Measurements from ENCODE around the gene PCNX2. TPM values are rescaled to one million over a fixed set of nuclear protein-coding genes. Genes with fewer than 3 reads are reported as not detected.
"Not testable (repeated sequence)": the region's sequence is repeated elsewhere in the genome, so short reads cannot be mapped to it uniquely, and the experiment has no call there.

Gene PCNX2
- total RNA-seq, 1 donor from 2014 or later: 1.3 TPM

DNA sequence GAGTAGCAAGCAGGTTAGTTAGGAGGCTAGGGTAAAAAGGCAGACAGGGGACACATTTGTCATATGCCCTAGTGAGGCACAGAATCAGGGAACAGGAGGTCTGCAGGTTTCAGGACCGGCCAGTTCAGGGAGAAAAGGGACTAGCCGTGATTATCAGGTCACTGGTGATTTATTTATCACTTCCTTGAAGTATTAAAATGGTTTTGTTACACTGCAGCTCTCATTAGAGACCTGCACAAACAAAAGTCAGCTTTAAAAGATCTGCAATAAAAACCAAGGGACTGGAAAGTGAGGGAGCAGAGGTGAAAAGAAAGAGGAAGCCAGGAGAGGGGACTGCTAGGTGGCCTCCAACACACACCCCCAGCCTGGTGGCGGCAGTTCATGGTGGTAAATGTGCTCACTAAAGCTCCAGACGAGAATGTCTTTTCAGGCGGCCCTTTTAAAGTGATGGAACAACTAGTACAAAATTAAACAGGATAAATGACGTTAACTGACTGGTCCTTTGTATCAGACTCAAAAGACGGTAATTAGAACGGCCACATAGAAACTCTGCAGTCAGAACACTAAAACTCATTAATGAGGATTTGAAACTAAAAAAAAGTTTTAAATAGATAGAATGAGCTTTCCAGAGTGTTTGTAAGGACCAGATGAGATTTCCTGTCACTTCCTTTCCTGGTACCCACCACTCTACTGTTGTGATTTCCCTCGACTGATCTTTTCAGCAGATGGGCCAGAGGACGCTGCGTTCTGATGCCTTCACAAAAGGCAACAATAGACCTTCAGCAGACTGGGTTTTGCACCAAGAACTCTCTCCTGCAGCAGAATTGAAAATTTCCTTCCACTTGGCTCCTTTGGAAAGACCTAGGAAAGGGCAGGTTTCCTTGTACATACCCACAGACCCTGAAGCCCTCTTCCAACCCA lies 208.3 kb downstream of the PCNX2 start:
- intact Hi-C loops (cut with micrococcal nuclease): no loop called here
- ATAC-seq (peak; percentile 36), DNase-seq (no peak)

DNA sequence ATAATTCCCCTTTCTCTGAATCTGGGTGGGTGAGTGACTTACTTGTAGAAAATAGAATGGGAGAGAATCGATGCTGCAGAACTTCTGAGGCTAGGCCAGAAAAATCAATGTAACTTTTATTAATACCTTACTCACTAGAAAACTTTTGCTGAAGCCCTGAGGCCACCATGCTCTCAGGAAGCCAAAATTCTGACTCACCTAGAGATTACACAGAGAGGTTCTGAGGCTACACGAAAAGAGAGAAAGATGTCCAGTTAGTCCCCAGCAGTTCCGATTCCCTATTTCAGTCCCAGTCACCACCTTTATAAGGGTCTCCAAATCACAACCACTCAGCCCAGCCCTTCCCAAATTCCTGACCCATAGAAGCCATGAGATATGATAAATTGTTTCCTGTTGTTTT lies 210.0 kb downstream of the PCNX2 start:
- ATAC-seq (no peak), DNase-seq (no peak)
- intact Hi-C loops (cut with micrococcal nuclease): no loop called here

DNA sequence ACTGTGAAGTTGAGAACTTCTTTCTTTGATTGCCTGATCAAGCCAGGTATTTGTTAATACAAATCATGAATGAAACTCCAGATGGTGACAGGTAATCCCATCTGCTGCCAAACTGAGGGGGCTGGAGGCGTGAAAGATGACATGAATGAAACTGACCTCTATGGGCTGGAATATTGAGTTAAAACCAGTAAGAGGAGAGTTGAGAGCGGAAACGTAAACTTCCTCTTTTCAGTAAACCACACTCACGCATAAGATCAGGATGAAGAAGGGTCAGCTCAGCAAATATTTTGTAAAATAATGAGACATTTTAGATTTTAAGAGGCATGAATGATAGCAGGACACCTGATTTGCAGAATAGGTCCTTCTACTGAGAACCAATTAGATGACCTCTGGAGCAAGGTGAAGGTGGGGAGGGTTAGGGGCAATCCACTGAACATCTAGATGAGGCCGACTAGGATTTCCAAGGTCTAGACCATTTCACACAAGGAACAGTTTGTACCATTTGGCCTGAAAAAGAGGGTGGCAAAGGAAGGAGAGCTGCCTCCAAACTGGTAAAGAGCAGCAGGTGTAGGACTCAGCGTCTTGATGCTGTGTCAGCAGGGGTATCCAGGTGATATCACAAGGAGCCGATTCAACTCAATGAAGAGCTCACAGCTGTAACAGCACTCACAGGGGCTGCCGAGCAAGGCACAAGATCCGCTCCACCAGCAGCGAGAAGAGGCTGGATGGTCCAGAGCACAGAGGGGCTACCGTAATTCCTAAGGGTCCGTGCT lies 212.6 kb downstream of the PCNX2 start:
- DNase-seq (no peak), ATAC-seq (no peak)
- intact Hi-C loops (cut with micrococcal nuclease): no loop called here

DNA sequence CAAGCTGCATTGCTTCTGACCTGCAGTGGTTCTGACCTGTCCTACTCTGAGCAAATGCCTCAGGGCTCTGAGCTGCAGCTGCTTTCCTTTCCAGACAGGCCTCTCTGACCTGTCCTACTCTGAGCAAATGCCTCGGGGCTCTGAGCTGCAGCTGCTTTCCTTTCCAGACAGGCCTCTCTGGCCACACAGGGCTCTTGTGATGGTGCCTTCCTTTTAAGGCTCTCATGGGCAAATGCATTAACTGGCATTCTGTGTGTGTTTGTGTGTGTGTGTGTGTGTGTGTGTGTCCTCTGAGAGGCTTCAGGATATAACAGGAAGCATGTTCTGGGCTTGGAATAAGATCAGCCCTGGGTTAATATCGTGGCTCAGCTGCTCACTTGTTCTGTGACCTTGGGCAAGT lies 213.8 kb downstream of the PCNX2 start:
- DNase-seq (no peak), ATAC-seq (no peak)
- intact Hi-C loops (cut with micrococcal nuclease): no loop called here

DNA sequence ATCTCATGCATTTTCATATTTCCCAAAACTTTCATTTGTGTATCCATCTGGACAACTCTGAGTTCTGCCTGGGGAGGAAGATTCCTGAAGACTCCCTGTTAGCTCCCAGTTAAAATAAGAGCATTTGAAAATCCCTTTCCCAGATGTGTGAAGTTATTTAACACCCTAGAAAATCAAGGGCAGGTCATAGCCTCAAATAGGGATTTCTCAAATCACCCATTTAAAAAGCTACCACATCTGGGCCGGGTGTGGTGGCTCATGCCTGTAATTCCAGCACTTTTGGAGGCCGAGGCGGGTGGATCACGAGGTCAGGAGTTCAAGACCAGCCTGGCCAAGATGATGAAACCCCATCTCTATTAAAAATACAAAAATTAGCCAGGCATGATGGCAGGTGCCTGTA lies 214.7 kb downstream of the PCNX2 start:
- DNase-seq; intact Hi-C loops (cut with micrococcal nuclease); ATAC-seq: not testable (repeated sequence)

DNA sequence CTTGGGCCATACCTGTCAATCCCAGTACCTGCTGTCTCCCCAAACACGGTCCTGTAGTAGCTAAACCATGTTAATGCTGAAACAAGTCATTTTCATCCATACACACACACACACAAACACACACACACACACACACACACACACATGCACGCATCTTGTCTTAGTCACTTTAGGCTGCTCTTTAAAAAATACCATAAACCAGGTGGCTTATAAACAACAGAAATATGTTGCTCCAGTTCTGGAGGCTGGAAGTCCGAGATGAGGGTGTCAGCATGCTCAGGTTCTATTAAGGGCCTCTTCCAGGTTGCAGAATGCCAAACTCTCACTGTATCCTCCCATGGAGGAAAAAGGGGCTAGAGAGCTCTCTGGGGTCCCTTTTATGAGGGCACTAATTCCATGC lies 215.2 kb downstream of the PCNX2 start:
- intact Hi-C loops (cut with micrococcal nuclease): no loop called here
- DNase-seq (no peak), ATAC-seq (no peak)

DNA sequence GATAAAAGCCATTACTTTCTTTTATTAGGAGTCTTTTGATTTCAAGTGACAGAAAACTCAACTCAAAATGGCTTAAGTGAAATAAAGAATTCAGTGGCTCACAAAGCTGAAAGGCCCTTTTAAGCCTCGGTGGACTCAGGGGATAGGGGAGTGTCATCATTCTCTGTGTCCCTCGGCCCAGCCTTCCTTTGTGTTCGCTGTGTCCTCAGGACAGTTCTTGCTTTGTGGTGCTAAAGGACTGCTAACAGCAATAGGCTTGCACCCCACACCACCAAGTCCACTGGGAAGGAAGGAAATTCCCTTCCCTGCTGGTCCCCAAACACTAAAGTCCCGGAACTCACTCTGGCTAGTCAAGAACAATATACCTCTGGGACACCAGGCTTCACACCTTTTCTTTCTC lies 216.0 kb downstream of the PCNX2 start:
- ATAC-seq (no peak), DNase-seq (no peak)
- intact Hi-C loops (cut with micrococcal nuclease): no loop called here

DNA sequence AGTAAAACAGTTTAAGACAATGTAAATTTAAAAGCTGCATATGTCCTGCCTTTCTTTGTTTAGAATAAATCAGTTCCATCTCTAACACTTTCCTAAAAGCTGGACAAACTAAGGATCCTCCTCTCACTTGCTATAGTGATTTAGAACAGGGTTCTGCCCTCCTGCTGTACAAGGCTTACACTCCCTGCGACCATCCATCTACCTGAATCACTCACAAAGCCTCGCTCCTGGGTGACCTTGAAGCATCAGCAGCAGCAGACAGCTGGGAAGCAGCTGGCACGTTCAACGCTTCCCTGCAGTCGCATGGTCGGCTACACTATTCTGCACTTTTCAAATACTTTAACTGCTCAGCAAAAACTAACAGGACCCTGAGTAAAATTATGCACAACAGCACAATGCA lies 217.1 kb downstream of the PCNX2 start:
- intact Hi-C loops (cut with micrococcal nuclease): no loop called here
- ATAC-seq (no peak), DNase-seq (no peak)

DNA sequence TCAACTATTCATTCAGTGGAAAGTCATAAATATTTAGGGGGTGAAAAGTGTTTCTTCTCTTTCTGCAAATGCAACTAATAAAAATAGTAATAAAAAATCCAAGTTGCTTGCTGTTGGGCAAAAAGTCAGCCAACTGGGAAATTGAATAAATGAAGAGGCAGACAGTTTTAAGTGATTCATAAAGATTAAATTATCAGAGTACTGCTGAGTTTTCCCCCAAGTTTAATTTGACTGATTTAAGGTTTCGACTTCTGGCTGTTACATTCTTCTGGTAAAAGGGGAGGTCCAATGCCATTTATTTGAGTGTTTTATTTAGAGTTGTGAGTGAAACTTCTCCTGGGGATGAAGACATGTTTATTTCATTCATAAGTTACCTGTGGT lies 219.6 kb downstream of the PCNX2 start:
- ATAC-seq: no peak
- DNase-seq: no peak
- intact Hi-C loops (cut with micrococcal nuclease): no loop called here

DNA sequence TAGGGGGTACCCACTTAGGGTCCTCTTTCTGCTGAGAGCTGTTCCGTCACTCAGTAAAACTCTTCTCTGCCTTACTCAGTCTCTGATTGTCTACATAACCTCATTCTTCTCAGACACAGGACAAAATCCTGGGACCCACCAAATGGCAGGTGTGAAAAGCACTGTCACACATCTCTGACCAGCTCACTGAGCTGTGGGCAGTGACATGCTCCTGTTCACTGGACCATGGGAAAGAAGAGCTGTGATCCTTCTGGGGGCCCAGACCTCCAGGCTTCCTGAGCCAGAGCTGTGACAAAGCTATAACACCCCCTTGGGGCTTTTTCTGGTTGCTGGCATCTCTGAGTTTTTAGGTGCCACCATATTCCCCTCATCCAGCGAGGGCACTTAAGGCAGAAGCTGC lies 229.4 kb downstream of the PCNX2 start:
- ATAC-seq: no peak
- intact Hi-C loops (cut with micrococcal nuclease): no loop called here
- no peak for DNase-seq

DNA sequence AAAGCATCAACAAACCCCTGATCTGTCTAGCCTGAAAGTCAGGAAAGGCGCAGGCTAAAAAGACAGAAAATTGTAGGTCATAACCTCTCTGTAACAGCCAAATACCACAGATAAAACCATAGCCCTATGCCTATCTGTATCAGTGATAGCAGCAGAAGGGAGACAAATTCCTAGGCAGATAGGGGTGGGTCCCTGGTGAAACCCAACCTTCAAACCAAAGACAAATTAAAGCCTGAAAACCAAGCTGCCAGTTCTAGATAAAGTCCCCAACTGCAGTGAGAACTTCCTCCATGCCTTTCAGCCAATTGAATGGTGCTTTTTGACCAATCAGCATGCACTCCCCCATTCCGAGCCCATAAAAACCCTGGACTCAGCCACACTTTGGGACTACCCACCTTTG lies 229.8 kb downstream of the PCNX2 start:
- no peak for ATAC-seq
- no peak for DNase-seq
- intact Hi-C loops (cut with micrococcal nuclease): no loop called here

DNA sequence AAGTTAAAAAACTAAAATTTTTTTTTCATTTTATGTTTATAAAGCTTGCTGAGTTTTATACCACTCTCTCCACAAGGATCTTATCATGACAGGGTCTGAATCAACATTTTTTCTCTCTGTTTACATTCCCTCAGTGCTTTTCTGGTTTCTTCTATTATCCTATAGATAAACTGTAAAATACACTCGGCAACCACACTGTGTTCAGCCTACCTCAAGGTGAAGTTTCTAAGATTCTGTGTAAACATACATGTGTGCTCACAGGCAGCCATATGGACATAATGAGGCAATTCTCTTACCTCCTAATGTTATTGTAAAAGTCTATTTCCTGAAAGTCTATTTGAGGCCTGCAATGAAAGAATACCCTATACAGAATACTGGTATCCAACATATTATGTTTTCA lies 230.5 kb downstream of the PCNX2 start:
- no peak for ATAC-seq

DNA sequence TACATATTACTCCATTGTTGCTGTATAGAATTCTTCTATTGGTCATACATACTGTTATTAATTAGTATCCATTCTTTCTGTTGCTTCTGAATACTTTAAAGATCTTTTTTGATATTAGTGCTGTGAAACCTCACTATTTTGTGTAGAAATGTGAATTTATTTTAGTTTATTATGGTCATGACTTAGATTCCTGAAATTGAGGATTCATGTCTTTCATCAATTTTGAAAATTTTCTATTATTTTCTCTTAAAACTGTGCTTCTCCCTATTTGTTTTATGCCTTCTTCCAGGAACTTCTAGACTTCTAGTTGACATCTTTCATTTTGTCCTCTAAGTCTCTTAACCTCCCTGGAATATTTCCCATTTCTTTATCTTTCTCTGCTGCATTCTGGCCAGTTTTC lies 232.1 kb downstream of the PCNX2 start:
- ATAC-seq: no peak
- intact Hi-C loops (cut with micrococcal nuclease): no loop called here
- no peak for DNase-seq

More for the DNA sequence above, 230.5 kb downstream of the PCNX2 start:
- intact Hi-C loops (cut with micrococcal nuclease): no loop called here
- DNase-seq: no peak

DNA sequence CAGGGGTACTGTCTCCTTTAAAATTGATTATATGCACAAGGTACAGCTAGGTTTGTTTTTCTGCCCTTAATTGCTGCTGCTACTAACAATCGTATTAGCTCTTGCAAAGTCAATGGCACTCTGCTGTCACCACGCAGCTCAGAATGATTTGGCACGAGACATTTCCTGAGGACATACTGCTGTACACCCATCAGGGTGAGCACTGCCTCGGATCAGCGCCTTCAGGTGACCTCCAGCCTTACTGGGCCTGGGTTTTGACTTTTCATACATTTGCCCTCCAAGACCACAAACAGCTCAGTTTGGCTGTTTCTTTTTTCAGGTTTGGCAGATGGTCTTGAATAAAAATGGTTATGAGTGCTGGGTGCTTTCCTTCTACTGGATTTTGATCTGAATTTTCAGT lies 234.3 kb downstream of the PCNX2 start:
- peak; percentile 36 for ATAC-seq
- no peak for DNase-seq
- intact Hi-C loops (cut with micrococcal nuclease): no loop called here

DNA sequence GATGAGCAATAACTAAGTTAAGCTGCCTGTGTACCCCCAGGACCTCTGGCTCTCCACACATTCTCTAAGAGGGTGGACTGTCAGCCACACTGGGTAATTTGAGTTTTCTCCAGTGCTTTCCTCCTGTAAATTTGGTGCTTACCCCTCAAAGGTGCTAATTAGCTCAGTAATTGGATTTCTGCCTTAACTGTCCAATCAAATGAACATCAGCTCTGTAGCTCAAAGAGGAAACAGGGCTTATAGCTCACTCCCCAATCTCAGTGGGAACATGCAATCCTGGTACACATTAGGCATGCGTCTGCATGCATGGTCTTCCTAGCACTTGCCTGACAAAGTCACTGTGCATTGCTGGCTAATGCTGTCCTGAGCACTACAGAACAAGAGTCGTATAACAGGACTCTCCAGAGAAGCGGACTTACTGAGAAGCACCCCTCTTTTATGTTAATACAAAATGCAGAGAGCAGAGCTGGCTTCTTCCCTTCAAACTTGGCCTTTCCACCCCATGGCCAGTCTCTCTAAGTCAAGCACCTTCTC lies 235.0 kb downstream of the PCNX2 start:
- no peak for ATAC-seq
- intact Hi-C loops (cut with micrococcal nuclease): no loop called here
- no peak for DNase-seq

DNA sequence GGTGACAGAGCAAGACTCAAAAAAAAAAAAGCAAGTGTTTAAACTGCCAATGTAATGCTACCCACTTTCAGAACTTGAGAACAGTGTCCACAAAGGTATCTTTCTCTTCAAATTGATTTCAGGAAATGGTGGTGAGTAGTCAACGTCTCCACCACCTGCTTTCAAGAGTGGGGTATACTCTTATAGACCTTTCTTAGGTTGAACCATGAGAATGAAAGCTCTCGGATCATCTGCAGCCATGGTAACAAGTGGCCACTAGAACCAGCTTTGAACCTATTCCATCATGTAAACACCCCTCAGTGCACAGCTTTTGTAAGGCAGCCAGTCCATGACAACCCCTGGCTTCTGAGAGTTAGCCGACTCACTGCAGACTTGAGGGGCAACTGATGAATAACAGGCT lies 237.7 kb downstream of the PCNX2 start:
- DNase-seq (no peak), ATAC-seq (no peak)
- intact Hi-C loops (cut with micrococcal nuclease): no loop called here

DNA sequence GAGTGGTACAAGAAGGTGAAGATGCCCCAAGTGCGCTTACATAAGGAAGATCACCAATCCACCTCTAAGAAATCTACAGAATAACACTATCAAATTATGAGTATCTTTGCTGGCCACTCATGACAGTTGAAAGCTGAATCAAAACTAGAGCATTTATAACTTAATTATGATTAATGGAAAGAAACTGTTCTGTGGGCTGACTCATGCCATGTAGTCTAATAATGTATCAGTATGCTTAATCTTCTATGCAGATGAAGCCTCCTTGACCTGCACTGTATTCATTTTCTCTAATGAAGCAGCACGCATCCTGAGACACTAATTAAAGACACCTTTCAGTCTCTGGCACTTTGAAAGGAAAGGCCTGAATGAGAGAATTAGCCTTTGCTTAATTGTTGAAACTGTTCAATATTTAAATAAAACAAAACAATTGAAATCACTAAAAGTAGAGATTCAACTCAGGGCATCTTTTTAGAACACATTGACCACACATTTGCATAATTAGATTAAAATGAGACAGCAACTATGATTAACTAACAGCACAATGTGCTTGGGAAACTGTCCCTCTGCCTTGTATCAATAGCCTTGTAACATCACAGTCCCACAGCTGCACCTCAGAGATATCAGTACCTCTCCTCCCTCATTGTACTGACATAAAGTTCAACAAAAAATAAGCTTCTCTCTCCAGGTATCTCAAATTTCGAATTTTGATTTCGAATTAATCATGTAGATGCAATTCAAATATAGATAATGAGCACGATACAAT lies 239.5 kb downstream of the PCNX2 start:
- intact Hi-C loops (cut with micrococcal nuclease): no loop called here
- ATAC-seq: no peak

DNA sequence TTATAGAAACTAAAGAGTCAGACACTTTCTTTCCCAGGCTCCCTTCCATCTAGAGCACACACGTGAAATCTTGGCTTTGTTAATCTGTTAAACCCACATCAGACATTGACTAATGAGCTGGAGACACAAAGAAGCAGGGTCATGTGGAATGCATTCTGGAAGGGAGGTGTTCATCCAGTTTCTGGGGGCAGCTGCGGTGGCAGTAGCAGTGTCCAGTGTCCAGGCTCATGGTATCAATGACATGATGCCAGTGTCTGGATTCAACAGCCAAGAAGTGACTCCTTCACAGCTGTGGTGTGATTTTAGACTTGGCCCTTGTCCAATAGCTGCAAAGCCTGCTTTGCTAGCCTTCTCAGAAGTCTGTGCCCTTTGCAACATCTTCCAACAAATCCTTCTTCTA lies 249.9 kb downstream of the PCNX2 start:
- ATAC-seq: no peak

More for the DNA sequence above, 239.5 kb downstream of the PCNX2 start:
- no peak for DNase-seq

DNA sequence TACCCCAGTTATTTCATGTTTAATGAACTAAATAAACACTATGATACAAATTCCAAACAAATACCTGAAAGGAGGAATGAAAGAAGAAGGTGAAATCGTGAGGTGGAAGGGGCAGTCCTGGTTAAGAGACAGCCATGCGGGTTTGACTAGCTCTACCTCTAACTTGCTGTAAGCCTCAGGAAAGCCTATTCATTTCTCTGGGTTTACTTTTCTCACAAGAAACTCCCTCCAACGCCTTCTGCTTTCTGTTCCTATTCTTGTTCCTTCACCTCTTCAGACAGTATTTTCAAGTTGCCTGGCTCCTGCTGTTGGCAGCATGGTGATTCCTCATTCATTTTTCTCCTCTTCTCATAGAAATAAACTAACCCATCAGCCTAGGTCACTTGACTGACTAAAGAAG lies 252.7 kb downstream of the PCNX2 start:
- ATAC-seq: no peak
- DNase-seq: no peak
- intact Hi-C loops (cut with micrococcal nuclease): no loop called here

More for the DNA sequence above, 249.9 kb downstream of the PCNX2 start:
- intact Hi-C loops (cut with micrococcal nuclease): no loop called here
- DNase-seq: no peak

DNA sequence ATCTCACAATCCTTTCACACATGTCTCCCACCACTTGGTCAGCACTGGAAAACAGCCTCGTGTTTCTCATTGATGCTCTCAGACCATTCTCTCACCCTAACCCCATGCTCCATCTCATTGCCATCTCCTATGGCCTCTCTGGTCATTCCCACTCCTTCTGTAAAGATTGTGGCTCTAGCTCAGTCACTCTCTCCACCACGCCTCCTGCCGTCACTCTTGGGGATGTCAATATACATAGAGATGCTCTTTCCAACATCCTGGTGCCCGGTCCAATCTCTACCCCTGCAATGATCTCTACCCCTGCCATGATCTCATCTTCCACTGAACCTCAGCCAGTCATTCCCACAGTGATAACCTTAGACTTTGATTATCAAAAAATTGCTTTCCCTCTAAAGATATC lies 255.0 kb downstream of the PCNX2 start:
- intact Hi-C loops (cut with micrococcal nuclease): no loop called here
- DNase-seq (no peak), ATAC-seq (no peak)
